ENCODE measurements around the gene BEND6. TPM values are rescaled to one million over a fixed set of nuclear protein-coding genes. Genes with fewer than 3 reads are reported as not detected.

BEND6 gene
- total RNA-seq, 1 experiment from 2014 or later: 8.0 TPM

DNA sequence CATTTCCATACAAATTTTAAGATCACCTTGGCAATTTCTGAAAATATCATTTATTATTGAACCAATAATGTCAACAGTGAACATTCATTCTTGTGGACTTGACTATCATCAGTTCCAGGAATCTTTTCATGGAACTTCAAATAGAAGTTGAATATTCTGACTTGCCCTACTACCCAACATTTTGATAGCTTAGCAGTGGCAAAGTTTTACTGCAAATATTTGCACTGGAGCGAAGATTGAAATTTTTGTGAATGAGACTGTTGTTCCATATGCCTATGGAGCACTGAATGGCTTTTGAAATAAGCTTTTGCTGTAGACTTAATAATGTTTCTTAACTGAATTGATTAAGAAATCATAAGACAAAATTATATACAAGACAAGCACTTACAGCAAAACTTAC is 23.6 kb downstream of the BEND6 start:
- Histone ChIP-seq H3K4me3 (ENCODE audit: low read depth in 2 of 2, low read length in 2 of 2) (no peak overlapping the region), H3K36me3 (ENCODE audit: control insufficient read depth, insufficient read depth, low read length) (no peaks in the 10 kb centered on the region), H3K27ac (ENCODE audit: low read length) (no peak overlapping the region), H3K27me3 (ENCODE audit: control insufficient read depth, insufficient read depth, low read length) (no peaks in the 10 kb centered on the region), H3K4me1 (ENCODE audit: control insufficient read depth, insufficient read depth, low read length) (no peaks in the 10 kb centered on the region), H3K9me3 (ENCODE audit: control insufficient read depth, insufficient read depth, low read depth, low read length) (peaks cover 9% of the 10 kb centered on the region; the same call in 1 of the 2 replicates)
- in situ Hi-C loops (cut with HindIII; ENCODE audit: low pct_unique_long_range_greater_than_20kb, low sequenced_read_pairs): no loop called here
- CTCF ChIA-PET: no interaction called here
- ATAC-seq (no peak), DNase-seq (ENCODE audit: low read depth, low spot score) (no peak)
- POLR2A ChIA-PET: no interaction called here
- intact Hi-C loops (cut with micrococcal nuclease; ENCODE audit: unreplicated experiment): no loop called here
- BruUV-seq (replicated peaks): no TSS peak
- no peak for TF ChIP-seq POLR2AphosphoS5 (IDR thresholded peaks at IDR 0.05; ENCODE audit: low read depth, low read length)
- TF ChIP-seq TCF7L2 (IDR thresholded peaks at IDR 0.05; ENCODE audit: low read depth, low read length): no peak
- TF ChIP-seq, protein P1, sequence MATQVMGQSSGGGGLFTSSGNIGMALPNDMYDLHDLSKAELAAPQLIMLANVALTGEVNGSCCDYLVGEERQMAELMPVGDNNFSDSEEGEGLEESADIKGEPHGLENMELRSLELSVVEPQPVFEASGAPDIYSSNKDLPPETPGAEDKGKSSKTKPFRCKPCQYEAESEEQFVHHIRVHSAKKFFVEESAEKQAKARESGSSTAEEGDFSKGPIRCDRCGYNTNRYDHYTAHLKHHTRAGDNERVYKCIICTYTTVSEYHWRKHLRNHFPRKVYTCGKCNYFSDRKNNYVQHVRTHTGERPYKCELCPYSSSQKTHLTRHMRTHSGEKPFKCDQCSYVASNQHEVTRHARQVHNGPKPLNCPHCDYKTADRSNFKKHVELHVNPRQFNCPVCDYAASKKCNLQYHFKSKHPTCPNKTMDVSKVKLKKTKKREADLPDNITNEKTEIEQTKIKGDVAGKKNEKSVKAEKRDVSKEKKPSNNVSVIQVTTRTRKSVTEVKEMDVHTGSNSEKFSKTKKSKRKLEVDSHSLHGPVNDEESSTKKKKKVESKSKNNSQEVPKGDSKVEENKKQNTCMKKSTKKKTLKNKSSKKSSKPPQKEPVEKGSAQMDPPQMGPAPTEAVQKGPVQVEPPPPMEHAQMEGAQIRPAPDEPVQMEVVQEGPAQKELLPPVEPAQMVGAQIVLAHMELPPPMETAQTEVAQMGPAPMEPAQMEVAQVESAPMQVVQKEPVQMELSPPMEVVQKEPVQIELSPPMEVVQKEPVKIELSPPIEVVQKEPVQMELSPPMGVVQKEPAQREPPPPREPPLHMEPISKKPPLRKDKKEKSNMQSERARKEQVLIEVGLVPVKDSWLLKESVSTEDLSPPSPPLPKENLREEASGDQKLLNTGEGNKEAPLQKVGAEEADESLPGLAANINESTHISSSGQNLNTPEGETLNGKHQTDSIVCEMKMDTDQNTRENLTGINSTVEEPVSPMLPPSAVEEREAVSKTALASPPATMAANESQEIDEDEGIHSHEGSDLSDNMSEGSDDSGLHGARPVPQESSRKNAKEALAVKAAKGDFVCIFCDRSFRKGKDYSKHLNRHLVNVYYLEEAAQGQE (IDR thresholded peaks at IDR 0.05; ENCODE audit: insufficient read depth in 1 of 2, low read depth in 2 of 2, low read length in 1 of 2): no peak
- TF ChIP-seq CTCF (IDR thresholded peaks at IDR 0.05): no peak
- TF ChIP-seq SIN3A (IDR thresholded peaks at IDR 0.05; ENCODE audit: borderline replicate concordance, insufficient read depth, low read depth, low read length): no peak

GRCh38 chr6:56984361-56984760 is 29.5 kb downstream of the BEND6 start:
- H3K9me3 ChIP-seq (ENCODE audit: control insufficient read depth, insufficient read depth, low read depth, low read length): no peaks in the 10 kb centered on the region
- no TSS peak for BruUV-seq (replicated peaks)
- H3K27me3 ChIP-seq (ENCODE audit: control insufficient read depth, insufficient read depth, low read length): no peaks in the 10 kb centered on the region
- no peaks in the 10 kb centered on the region for H3K4me1 ChIP-seq (ENCODE audit: control insufficient read depth, insufficient read depth, low read length)
- CTCF ChIA-PET: no interaction called here
- DNase-seq (ENCODE audit: low read depth, low spot score): no peak
- intact Hi-C loops (cut with micrococcal nuclease; ENCODE audit: unreplicated experiment) (no loop called here), in situ Hi-C loops (cut with HindIII; ENCODE audit: low pct_unique_long_range_greater_than_20kb, low sequenced_read_pairs) (no loop called here)
- TF ChIP-seq POLR2AphosphoS5 (IDR thresholded peaks at IDR 0.05; ENCODE audit: low read depth, low read length) (no peak), SIN3A (IDR thresholded peaks at IDR 0.05; ENCODE audit: borderline replicate concordance, insufficient read depth, low read depth, low read length) (no peak), CTCF (IDR thresholded peaks at IDR 0.05) (no peak), TCF7L2 (IDR thresholded peaks at IDR 0.05; ENCODE audit: low read depth, low read length) (no peak)
- TF ChIP-seq, protein P1 (IDR thresholded peaks at IDR 0.05; ENCODE audit: insufficient read depth in 1 of 2, low read depth in 2 of 2, low read length in 1 of 2): no peak
- H3K36me3 ChIP-seq (ENCODE audit: control insufficient read depth, insufficient read depth, low read length): no peaks in the 10 kb centered on the region
- H3K4me3 ChIP-seq (ENCODE audit: low read depth in 2 of 2, low read length in 2 of 2): no peak overlapping the region
- no peak for ATAC-seq
- H3K27ac ChIP-seq (ENCODE audit: low read length): no peak overlapping the region
- POLR2A ChIA-PET: no interaction called here
